ENCODE results near the gene GTPBP2.

DNA sequence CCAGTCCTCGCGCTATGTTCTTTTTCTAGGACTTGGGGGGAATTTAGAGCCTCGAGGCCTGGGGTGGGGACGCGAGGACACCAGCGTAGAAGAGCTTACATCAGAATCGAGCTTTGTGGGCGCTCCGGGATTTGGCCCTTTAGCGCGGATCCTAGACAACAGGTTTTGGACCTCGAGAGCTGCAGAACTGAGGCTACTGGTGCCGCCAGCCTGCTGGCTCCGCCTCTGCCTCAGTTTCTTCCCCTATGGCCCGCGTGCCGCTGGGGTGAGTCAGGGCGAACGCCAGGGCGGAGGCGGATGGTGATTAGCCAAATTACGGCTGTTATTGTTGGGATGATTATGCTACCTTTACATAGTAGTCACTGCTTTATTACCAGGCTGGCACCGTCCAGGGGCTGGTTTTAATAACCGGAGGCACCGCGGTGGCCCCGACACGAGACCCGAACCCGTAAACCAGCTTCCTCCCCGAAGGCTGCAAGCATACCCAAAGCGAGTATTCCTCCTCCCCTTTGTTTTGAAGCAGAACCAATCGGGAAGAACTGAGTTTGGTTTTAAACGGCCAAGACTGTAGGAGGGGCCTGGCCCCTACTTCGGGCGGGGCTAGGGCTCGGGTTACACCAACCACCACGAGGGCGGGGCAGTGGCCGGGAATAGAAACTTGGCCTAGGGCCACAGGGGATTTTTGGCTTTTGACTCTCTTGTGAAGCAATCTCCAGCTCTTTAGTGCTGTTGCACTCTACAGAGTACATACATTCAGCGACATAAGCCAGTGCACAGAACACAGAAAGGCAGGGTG, 639 bp upstream of the GTPBP2 start:
- TF ChIP-seq CTCF (IDR thresholded peaks at IDR 0.05) = no peak
- peak in 1 of 2 donors; percentile 57 for TF ChIP-seq POLR2A (IDR thresholded peaks at IDR 0.05)
